A549 (cell line): ENCODE data around the gene TSBP1. TPM values are rescaled to one million over a fixed set of nuclear protein-coding genes. Genes with fewer than 3 reads are reported as not detected.
"Not testable (repeated sequence)": the region's sequence is repeated elsewhere in the genome, so short reads cannot be mapped to it uniquely, and the experiment has no call there.

Experiments used
- ATAC-seq, 2 experiments: fragments of 200-7000 bp in 1 of 2; fragments of >200 bp in 1 of 2; cut with Nextera tagmentation in 1 of 2; cut with Tn5 transposase in 1 of 2; 3 replicates each; pipeline versions ENCODE4 v1.8.0 to v1.9.1; 2018 to 2020; ENCODE audit warnings: mild to moderate bottlenecking in 1 of 2, moderate library complexity in 1 of 2
- CTCF ChIA-PET: fragments of 300-600 bp; sonication (Branson Sonifier 250); formaldehyde crosslinking; extraction: SDS; loops from one replicate; lab custom pipeline; 2021; ENCODE audit warnings: antibody characterized with exemption, inconsistent platforms; lab: Yijun Ruan, JAX
- POLR2A ChIA-PET: fragments of 350-600 bp; formaldehyde crosslinking; extraction: SDS; loops from one replicate; lab custom pipeline; 2021; ENCODE audit warnings: antibody characterized with exemption, inconsistent platforms; lab: Yijun Ruan, JAX
- DNase-seq, 2 experiments: peaks; one replicate each; pipeline versions ENCODE4 v3.0.0 to v3.0.0-alpha.2; 2011 to 2016; ENCODE audit warnings: low read depth in 1 of 2, low spot score in 1 of 2
- FAIRE-seq: peaks from 2 replicates; lab custom pipeline; 2011; peaks lifted over from hg19 to GRCh38; lab: Jason Lieb, UNC
- H3K27ac ChIP-seq, 2 experiments: fragments of >200 bp; sonication (Bioruptor Twin); formaldehyde crosslinking; 3 replicates each; pipeline ENCODE4 v1.5.1; 2016 to 2017
- H3K4me1 ChIP-seq: fragments of >200 bp; sonication (Bioruptor Twin); formaldehyde crosslinking; 3 replicates; pipeline ENCODE4 v1.6.1; 2016
- H3K4me2 ChIP-seq: fragments of >200 bp; sonication (Bioruptor Twin); formaldehyde crosslinking; 3 replicates; pipeline ENCODE4 v1.6.1; 2016
- H3K4me3 ChIP-seq: fragments of >200 bp; sonication (Bioruptor Twin); formaldehyde crosslinking; 3 replicates; pipeline ENCODE4 v1.5.1; 2016
- H3K9me3 ChIP-seq: fragments of >200 bp; sonication (Bioruptor Twin); formaldehyde crosslinking; 3 replicates; pipeline ENCODE4 v1.6.1; 2016
- CEBPB ChIP-seq, 2 experiments: fragments of >200 bp in 1 of 2; sonication (Bioruptor Twin) in 1 of 2; formaldehyde crosslinking in 1 of 2; IDR thresholded peaks; 2 replicates each; pipeline ENCODE4 v1.6.1; 2012 to 2016
- CHD4 ChIP-seq: fragments of 200-600 bp; sonication (generic); IDR thresholded peaks from 2 replicates; pipeline ENCODE4 v1.6.1; 2016; ENCODE audit warnings: antibody characterized with exemption, mild to moderate bottlenecking, borderline replicate concordance
- EHMT2 ChIP-seq: fragments of 200-600 bp; sonication (generic); IDR thresholded peaks from 2 replicates; pipeline ENCODE4 v1.6.1; 2016; ENCODE audit warnings: antibody characterized with exemption, low read depth, mild to moderate bottlenecking, moderate library complexity
- ESRRA ChIP-seq: fragments of 150-350 bp; IDR thresholded peaks from 2 replicates; pipeline ENCODE4 v1.6.1; 2014; ENCODE audit warnings: mild to moderate bottlenecking, low read length, borderline replicate concordance
- HDAC2 ChIP-seq: fragments of 200-600 bp; sonication (generic); IDR thresholded peaks from 2 replicates; pipeline ENCODE4 v1.6.1; 2016
- HEYL ChIP-seq: fragments of 250-450 bp; sonication (Bioruptor Pico); IDR thresholded peaks from 2 replicates; pipeline ENCODE4 v1.8.0; 2021; ENCODE audit warnings: mild to moderate bottlenecking, moderate library complexity
- JUNB ChIP-seq: fragments of >200 bp; sonication (Bioruptor Twin); formaldehyde crosslinking; IDR thresholded peaks from 2 replicates; pipeline ENCODE4 v1.6.1; 2016
- KDM1A ChIP-seq: fragments of 200-600 bp; sonication (generic); IDR thresholded peaks from 2 replicates; pipeline ENCODE4 v1.6.1; 2016; ENCODE audit warnings: low read depth, mild to moderate bottlenecking
- POLR2A ChIP-seq: IDR thresholded peaks from 2 replicates; pipeline ENCODE4 v1.6.1; 2012; ENCODE audit warnings: mild to moderate bottlenecking, low read length
- POLR2AphosphoS2 ChIP-seq: conservative IDR thresholded peaks from 2 replicates; pipeline ENCODE4 v1.6.1; 2012; ENCODE audit warnings: low read length, improper control_type of control experiment, inconsistent platforms
- RFX5 ChIP-seq: fragments of 450-650 bp; IDR thresholded peaks from 2 replicates; pipeline ENCODE4 v1.7.1; 2014; ENCODE audit warnings: antibody characterized with exemption, mild to moderate bottlenecking, moderate library complexity
- SREBF2 ChIP-seq: fragments of 450-650 bp; IDR thresholded peaks from 2 replicates; pipeline ENCODE4 v1.6.1; 2014; ENCODE audit warnings: mild to moderate bottlenecking, moderate library complexity
- ZNF302 ChIP-seq: fragments of 250-450 bp; sonication (Bioruptor Pico); IDR thresholded peaks from 2 replicates; pipeline ENCODE4 v1.9.0; 2021; ENCODE audit warnings: inconsistent platforms, mild to moderate bottlenecking, moderate library complexity
- ZSCAN20 ChIP-seq: fragments of 250-450 bp; sonication (Bioruptor Pico); IDR thresholded peaks from 2 replicates; pipeline ENCODE4 v1.8.0; 2022; ENCODE audit warnings: mild to moderate bottlenecking, moderate library complexity
- WGBS: methylation state at CpG from one replicate; pipeline ENCODE4 v1.1.6; 2017; ENCODE audit errors: missing lambda C conversion rate; 5-methylcytosine and 5-hydroxymethylcytosine counted together
- polyA plus RNA-seq, 4 experiments: library from polyadenylated mRNA; depleted of rRNA in 3 of 4; stranded (reverse); fragments of >200 nt; fragmentation: RNase III in 1 of 4; extraction: RNeasy Plus Mini Kit Qiagen cat#74134 plus additional on column Dnase treatment in 1 of 4; gene quantifications; 2 replicates in 3 of 4; 3 replicates in 1 of 4; pipeline ENCODE4 v1.2.3, GENCODE V29; 2011 to 2017
- TF ChIP-seq, protein P1 (sequence below): IDR thresholded peaks from 2 replicates; pipeline ENCODE4 v1.6.1; 2012
- TF ChIP-seq, protein P2 (sequence below): fragments of >200 bp; sonication (Bioruptor Twin); formaldehyde crosslinking; IDR thresholded peaks from 3 replicates; pipeline ENCODE4 v1.5.1; 2016
- TF ChIP-seq, protein P3 (sequence below): IDR thresholded peaks from 2 replicates; pipeline ENCODE4 v1.6.1; 2012; ENCODE audit warnings: low read depth, borderline replicate concordance
- TF ChIP-seq, protein P4 (sequence below): fragments of 250-450 bp; sonication (Bioruptor Pico); IDR thresholded peaks from 2 replicates; pipeline ENCODE4 v1.5.0; 2020; ENCODE audit warnings: low read depth, mild to moderate bottlenecking, moderate library complexity

TSBP1 gene
- polyA plus RNA-seq, 2 of the 4 experiments (the other 2 are of a cell fraction), result not detected

DNA sequence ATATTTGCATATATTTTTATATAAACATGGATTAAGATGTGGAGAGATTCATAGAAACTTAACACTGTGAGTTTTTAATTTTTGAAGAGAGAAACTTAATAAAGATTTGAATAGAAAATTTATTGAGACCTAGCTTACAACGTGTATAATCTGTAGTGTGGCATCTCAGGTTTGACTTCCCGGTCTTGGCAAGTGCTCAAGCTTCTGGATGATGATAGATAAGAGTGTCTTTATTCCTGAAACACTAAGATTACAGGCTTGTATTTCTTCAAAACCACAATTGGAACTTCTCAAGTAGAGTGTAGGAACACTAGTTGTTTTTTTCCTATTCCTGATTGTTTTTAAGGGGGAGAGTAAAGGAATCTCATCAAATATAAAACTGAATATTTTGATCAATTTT is 83.3 kb downstream of the TSBP1 start (continued):
- TF ChIP-seq, protein P1, sequence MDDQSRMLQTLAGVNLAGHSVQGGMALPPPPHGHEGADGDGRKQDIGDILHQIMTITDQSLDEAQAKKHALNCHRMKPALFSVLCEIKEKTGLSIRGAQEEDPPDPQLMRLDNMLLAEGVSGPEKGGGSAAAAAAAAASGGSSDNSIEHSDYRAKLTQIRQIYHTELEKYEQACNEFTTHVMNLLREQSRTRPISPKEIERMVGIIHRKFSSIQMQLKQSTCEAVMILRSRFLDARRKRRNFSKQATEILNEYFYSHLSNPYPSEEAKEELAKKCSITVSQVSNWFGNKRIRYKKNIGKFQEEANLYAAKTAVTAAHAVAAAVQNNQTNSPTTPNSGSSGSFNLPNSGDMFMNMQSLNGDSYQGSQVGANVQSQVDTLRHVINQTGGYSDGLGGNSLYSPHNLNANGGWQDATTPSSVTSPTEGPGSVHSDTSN, result no peak
- TF ChIP-seq ZNF302 (CRISPR knock-in tag) (no peak), JUNB (no peak), ESRRA (no peak), KDM1A (no peak), RFX5 (no peak), HEYL (no peak), POLR2AphosphoS2 (no peak), ZSCAN20 (no peak)
- TF ChIP-seq, all 56 proteins: peak for 0

DNA sequence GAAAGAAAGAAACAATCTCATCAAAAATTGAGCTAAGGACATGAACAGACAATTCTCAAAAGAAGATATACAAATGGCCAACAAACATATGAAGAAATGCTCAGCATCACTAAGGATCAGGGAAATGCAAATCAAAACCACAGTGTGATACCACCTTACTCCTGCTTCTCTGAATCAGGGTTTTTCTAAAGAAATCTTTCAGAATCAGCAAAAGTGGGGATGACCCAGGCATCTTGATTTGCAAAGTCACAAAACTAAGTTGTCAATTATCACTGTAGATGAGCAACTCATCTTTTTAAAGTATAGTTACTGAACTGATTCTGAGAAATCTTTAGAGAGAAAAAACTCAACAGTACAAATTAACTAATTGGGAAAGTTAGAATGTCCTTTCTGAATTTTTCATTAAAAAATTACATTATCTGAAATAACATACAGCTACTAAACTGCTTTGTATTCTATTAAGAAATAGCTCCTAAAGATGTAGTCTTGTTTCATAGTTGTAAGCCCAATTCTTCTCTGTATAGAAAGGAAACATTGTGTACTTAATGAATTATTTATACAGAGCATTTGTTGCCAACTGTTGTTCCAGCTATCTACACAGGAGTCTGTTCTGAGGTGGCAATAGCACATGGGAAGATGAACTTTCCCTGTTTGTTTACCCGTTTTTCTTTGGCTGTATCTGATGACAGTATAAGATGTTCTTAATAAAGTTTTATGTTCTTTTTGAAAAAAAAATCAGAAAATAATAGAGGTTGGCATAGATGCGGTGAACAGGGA is 97.7 kb downstream of the TSBP1 start:
- ATAC-seq, H3K27ac ChIP-seq, H3K4me1 ChIP-seq, POLR2A ChIA-PET, H3K4me2 ChIP-seq, CTCF ChIA-PET, DNase-seq, H3K4me3 ChIP-seq, FAIRE-seq, H3K9me3 ChIP-seq: not testable (repeated sequence)
- 46% methylated on average over 2 of the region's 2 CpGs for WGBS

DNA sequence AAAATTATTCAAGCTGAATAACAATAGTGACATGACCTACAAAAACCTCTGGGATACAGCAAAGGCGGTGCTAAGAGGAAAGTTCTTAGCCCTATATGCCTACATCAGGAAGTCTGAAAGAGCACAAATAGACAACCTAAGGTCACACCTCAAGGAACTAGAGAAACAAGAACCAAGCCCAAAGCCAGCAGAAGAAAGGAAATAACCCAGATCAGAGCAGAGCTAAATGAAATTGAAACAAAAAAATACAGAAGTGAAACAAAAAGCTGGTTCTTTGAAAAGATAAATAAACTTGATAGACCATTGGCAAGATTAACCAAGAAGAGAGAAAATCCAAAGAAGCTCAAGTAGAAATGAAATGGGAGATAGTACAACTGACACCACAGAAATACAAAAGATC is 100.3 kb downstream of the TSBP1 start:
- Histone ChIP-seq H3K4me3 (no peak overlapping the region), H3K4me2 (no peak overlapping the region), H3K9me3 (no peaks in the 10 kb centered on the region), H3K4me1 (no peaks in the 10 kb centered on the region), H3K27ac (no peak overlapping the region)
- CTCF ChIA-PET, result interaction anchor here (1.0 kb wide), 1 partner anchor 16 kb away, joined by 3 read pairs; no protein-coding TSS in a partner anchor
- WGBS, result 63% methylated on average over 1 of the region's 1 CpG
- TF ChIP-seq CHD4 (no peak), EHMT2 (no peak), POLR2A (no peak)
- TF ChIP-seq, protein P2, sequence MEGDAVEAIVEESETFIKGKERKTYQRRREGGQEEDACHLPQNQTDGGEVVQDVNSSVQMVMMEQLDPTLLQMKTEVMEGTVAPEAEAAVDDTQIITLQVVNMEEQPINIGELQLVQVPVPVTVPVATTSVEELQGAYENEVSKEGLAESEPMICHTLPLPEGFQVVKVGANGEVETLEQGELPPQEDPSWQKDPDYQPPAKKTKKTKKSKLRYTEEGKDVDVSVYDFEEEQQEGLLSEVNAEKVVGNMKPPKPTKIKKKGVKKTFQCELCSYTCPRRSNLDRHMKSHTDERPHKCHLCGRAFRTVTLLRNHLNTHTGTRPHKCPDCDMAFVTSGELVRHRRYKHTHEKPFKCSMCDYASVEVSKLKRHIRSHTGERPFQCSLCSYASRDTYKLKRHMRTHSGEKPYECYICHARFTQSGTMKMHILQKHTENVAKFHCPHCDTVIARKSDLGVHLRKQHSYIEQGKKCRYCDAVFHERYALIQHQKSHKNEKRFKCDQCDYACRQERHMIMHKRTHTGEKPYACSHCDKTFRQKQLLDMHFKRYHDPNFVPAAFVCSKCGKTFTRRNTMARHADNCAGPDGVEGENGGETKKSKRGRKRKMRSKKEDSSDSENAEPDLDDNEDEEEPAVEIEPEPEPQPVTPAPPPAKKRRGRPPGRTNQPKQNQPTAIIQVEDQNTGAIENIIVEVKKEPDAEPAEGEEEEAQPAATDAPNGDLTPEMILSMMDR, result no peak
- POLR2A ChIA-PET, result no interaction called here
- no peak for FAIRE-seq
- no peak for ATAC-seq
- DNase-seq, result no peak

DNA sequence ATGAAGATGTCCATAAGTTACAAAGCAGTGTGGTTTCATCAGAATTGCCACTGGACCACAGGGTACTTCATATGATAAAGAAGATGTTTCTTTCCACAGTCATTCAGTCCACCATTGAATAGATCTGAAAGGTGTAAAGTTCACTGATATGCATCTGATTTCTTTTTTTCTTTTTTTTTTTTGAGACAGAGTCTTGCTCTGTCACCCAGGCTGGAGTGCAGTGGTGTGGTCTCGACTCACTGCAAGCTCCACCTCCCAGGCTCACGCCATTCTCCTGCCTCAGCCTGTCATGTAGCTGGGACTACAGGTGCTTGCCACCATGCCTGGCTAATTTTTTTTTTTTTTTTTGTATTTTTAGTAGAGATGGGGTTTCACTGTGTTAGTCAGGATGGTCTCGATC is 103.2 kb downstream of the TSBP1 start:
- ATAC-seq, DNase-seq, H3K4me2 ChIP-seq, H3K4me1 ChIP-seq, POLR2A ChIA-PET, H3K9me3 ChIP-seq, FAIRE-seq, CTCF ChIA-PET, H3K4me3 ChIP-seq, H3K27ac ChIP-seq: not testable (repeated sequence)
- 24% methylated on average over 3 of the region's 3 CpGs for WGBS

DNA sequence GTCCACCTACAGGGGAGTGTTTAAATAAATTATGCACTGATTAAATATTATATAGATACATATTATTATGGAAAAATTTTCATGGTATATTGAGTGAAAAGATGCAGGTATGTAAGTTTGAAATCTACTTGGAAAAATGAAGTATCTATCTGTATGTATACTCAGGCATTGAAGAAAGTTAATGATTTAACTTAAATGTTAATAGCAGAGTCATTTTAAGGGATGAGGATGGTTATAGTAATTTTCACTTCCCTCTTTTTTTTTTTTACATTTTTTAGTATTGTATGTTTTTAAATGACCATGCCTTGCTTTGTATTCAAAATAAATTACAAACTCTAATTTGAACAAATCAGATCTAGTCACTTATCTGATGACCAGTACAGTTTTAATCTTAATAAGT is 104.7 kb downstream of the TSBP1 start:
- FAIRE-seq, result no peak
- CTCF ChIA-PET, result no interaction called here
- Histone ChIP-seq H3K9me3 (no peaks in the 10 kb centered on the region), H3K4me1 (no peaks in the 10 kb centered on the region), H3K27ac (no peak overlapping the region), H3K4me2 (no peak overlapping the region), H3K4me3 (no peak overlapping the region)
- POLR2A ChIA-PET, result no interaction called here
- TF ChIP-seq SREBF2 (no peak), HDAC2 (no peak), CEBPB (IDR thresholded peaks at IDR 0.05) (no peak)
- TF ChIP-seq, protein P3, sequence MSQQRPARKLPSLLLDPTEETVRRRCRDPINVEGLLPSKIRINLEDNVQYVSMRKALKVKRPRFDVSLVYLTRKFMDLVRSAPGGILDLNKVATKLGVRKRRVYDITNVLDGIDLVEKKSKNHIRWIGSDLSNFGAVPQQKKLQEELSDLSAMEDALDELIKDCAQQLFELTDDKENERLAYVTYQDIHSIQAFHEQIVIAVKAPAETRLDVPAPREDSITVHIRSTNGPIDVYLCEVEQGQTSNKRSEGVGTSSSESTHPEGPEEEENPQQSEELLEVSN, result no peak
- TF ChIP-seq, protein P4, sequence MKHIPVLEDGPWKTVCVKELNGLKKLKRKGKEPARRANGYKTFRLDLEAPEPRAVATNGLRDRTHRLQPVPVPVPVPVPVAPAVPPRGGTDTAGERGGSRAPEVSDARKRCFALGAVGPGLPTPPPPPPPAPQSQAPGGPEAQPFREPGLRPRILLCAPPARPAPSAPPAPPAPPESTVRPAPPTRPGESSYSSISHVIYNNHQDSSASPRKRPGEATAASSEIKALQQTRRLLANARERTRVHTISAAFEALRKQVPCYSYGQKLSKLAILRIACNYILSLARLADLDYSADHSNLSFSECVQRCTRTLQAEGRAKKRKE, result no peak
- ATAC-seq, result no peak
- DNase-seq, result no peak

DNA sequence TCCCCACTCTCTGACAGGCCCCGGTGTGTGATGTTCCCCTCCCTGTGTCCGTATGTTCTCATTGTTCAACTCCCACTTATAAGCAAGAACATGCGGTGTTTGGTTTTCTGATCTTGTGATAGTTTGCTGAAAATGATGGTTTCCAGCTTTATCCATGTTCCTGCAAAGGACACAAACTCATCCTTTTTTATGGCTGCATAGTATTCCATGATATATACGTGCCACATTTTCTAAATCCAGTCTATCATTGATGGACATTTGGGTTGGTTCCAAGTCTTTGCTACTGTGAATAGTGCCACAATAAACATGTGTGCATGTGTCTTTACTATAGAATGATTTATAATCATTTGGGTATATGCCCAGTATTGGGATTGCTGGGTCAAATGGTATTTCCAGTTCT is 114.4 kb downstream of the TSBP1 start:
- ATAC-seq, POLR2A ChIA-PET: not testable (repeated sequence)
- WGBS, result 82% methylated on average over 4 of the region's 4 CpGs

More for the DNA sequence above, 114.4 kb downstream of the TSBP1 start:
- not testable (repeated sequence) for H3K4me2 ChIP-seq, H3K4me3 ChIP-seq, H3K9me3 ChIP-seq, H3K4me1 ChIP-seq, FAIRE-seq, H3K27ac ChIP-seq, DNase-seq
- CTCF ChIA-PET, result interaction anchor here (1.8 to 6.0 kb wide), 2 partner anchors 12 to 117 kb away, joined by 4 to 46 read pairs; no protein-coding TSS in a partner anchor
